NB4 (cell line): Measurements from ENCODE around the gene GLOD4.

Experiments
- CTCF ChIP-seq: IDR thresholded peaks from one replicate; pipeline ENCODE4 v1.5.1; 2012; ENCODE audit warnings: low read depth, low read length
- MAX ChIP-seq: IDR thresholded peaks from 2 replicates; pipeline ENCODE4 v1.6.1; 2011; ENCODE audit warnings: low read depth, low read length
- MYC ChIP-seq: IDR thresholded peaks from 2 replicates; pipeline ENCODE4 v1.6.1; 2011; ENCODE audit warnings: low read depth, low read length
- POLR2A ChIP-seq: IDR thresholded peaks from 2 replicates; pipeline ENCODE4 v1.6.1; 2011; ENCODE audit warnings: mild to moderate bottlenecking; ENCODE audit not compliant: insufficient read length; ENCODE audit errors: extremely low read depth

GRCh38 chr17:804541-805435 lies 22.7 kb upstream of the GLOD4 start:
- TF ChIP-seq CTCF (no peak), POLR2A (no peak), MYC (no peak), MAX (no peak)
